Dendritic cell treated with granulocyte-macrophage colony-stimulating factor and Interleukin-4, amounts not matched to agents 40 ng/mL and 50 ng/mL, for 4 days (primary cell): ENCODE results near the gene ZNF513.
A peak's percentile ranks its signal among the peaks of the same experiment; 100 is the strongest.

Experiments
- H3K27ac Mint-ChIP-seq: one replicate; pipeline ENCODE4 v1.8.0; 2022; ENCODE audit warnings: mild to moderate bottlenecking, mixed read lengths
- H3K27me3 Mint-ChIP-seq: one replicate; pipeline ENCODE4 v1.8.0; 2022; ENCODE audit warnings: mild to moderate bottlenecking, mixed read lengths
- H3K36me3 Mint-ChIP-seq: one replicate; pipeline ENCODE4 v1.8.0; 2022; ENCODE audit warnings: low read depth, mixed read lengths
- H3K4me1 Mint-ChIP-seq: one replicate; pipeline ENCODE4 v1.8.0; 2022; ENCODE audit warnings: low read depth, mixed read lengths
- H3K4me3 Mint-ChIP-seq: one replicate; pipeline ENCODE4 v1.8.0; 2022; ENCODE audit warnings: mild to moderate bottlenecking, moderate library complexity, mixed read lengths
- H3K9me3 Mint-ChIP-seq: one replicate; pipeline ENCODE4 v1.8.0; 2022; ENCODE audit warnings: mixed read lengths
- intact Hi-C: fragments of 100-400 bp; cut with micrococcal nuclease; formaldehyde crosslinking; loops from one replicate; pipeline ENCODE4 v1.15.0; 2022

ZNF513 gene

GRCh38 chr2:27408601-27409320 is 28.2 kb upstream of the ZNF513 start:
- H3K27ac Mint-ChIP-seq, result peak overlapping the region; percentile 94
- peaks cover 3% of the 10 kb centered on the region for H3K27me3 Mint-ChIP-seq
- peaks cover 40% of the 10 kb centered on the region for H3K4me1 Mint-ChIP-seq
- peaks cover 51% of the 10 kb centered on the region for H3K36me3 Mint-ChIP-seq
- H3K9me3 Mint-ChIP-seq, result no peaks in the 10 kb centered on the region
- intact Hi-C loops, result loop anchor here (1.0 to 10.0 kb wide), 5 partner anchors 20 to 176 kb away; partner anchors contain the start of genes EIF2B4, IFT172, NRBP1 and SNX17
- peak overlapping the region; percentile 96 for H3K4me3 Mint-ChIP-seq

GRCh38 chr2:27407798-27408491 is 27.4 kb upstream of the ZNF513 start:
- Mint-ChIP-seq H3K27ac (peak overlapping the region; percentile 94), H3K4me1 (peaks cover 40% of the 10 kb centered on the region)

GRCh38 chr2:27400348-27401135 is 20.0 kb upstream of the ZNF513 start:
- Mint-ChIP-seq H3K27me3 (no peaks in the 10 kb centered on the region), H3K4me1 (no peaks in the 10 kb centered on the region), H3K36me3 (peaks cover 45% of the 10 kb centered on the region), H3K4me3 (no peak overlapping the region), H3K27ac (no peak overlapping the region), H3K9me3 (no peaks in the 10 kb centered on the region)
- intact Hi-C loops, result loop anchor here (10.0 kb wide), 1 partner anchor 184 kb away; the partner anchor contains the start of gene ZNF512

More at GRCh38 chr2:27407798-27408491, 27.4 kb upstream of the ZNF513 start:
- Mint-ChIP-seq H3K4me3 (peak overlapping the region; percentile 96), H3K36me3 (peaks cover 51% of the 10 kb centered on the region), H3K9me3 (no peaks in the 10 kb centered on the region), H3K27me3 (peaks cover 3% of the 10 kb centered on the region)
- intact Hi-C loops, result loop anchor here (5.0 to 10.0 kb wide), 2 partner anchors 36 to 177 kb away; partner anchors contain the start of genes EIF2B4, SNX17 and ZNF512

GRCh38 chr2:27398962-27399361 is 18.4 kb upstream of the ZNF513 start:
- Mint-ChIP-seq H3K4me1 (no peaks in the 10 kb centered on the region), H3K27me3 (no peaks in the 10 kb centered on the region), H3K36me3 (peaks cover 32% of the 10 kb centered on the region), H3K27ac (peak overlapping the region; percentile 3), H3K9me3 (no peaks in the 10 kb centered on the region), H3K4me3 (no peak overlapping the region)
- intact Hi-C loops, result no loop called here

GRCh38 chr2:27393225-27393624 is 12.7 kb upstream of the ZNF513 start:
- H3K4me1 Mint-ChIP-seq, result no peaks in the 10 kb centered on the region
- intact Hi-C loops, result no loop called here
- peaks cover 41% of the 10 kb centered on the region for H3K36me3 Mint-ChIP-seq
- H3K27ac Mint-ChIP-seq, result no peak overlapping the region
- no peak overlapping the region for H3K4me3 Mint-ChIP-seq
- no peaks in the 10 kb centered on the region for H3K27me3 Mint-ChIP-seq
- H3K9me3 Mint-ChIP-seq, result no peaks in the 10 kb centered on the region

- Mint-ChIP-seq H3K4me3 (no peak overlapping the region), H3K36me3 (peaks cover 54% of the 10 kb centered on the region), H3K27me3 (no peaks in the 10 kb centered on the region), H3K4me1 (peaks cover under 1% of the 10 kb centered on the region), H3K9me3 (no peaks in the 10 kb centered on the region), H3K27ac (no peak overlapping the region)
- intact Hi-C loops, result no loop called here
These were observed 10.5 kb upstream of the ZNF513 start for GRCh38 chr2:27390822-27391679.

- peaks cover 91% of the 10 kb centered on the region for H3K36me3 Mint-ChIP-seq
These were observed 1.1 kb upstream of the ZNF513 start for GRCh38 chr2:27381577-27382181.

GRCh38 chr2:27379836-27380625 is 503 bp downstream of the ZNF513 start:
- H3K4me3 Mint-ChIP-seq, result peak overlapping the region; percentile 90
- H3K27ac Mint-ChIP-seq, result peak overlapping the region; percentile 97
- H3K36me3 Mint-ChIP-seq, result peaks cover 91% of the 10 kb centered on the region
- no peaks in the 10 kb centered on the region for H3K27me3 Mint-ChIP-seq
- intact Hi-C loops, result loop anchor here (1.0 kb wide), 2 partner anchors 9 to 29 kb away; partner anchors contain the start of gene PPM1G
- H3K4me1 Mint-ChIP-seq, result peaks cover 78% of the 10 kb centered on the region
- no peaks in the 10 kb centered on the region for H3K9me3 Mint-ChIP-seq

More at GRCh38 chr2:27381577-27382181, 1.1 kb upstream of the ZNF513 start:
- H3K4me1 Mint-ChIP-seq, result peaks cover 81% of the 10 kb centered on the region
- no peaks in the 10 kb centered on the region for H3K27me3 Mint-ChIP-seq
- peak overlapping the region; percentile 27 for H3K4me3 Mint-ChIP-seq
- peak overlapping the region; percentile 97 for H3K27ac Mint-ChIP-seq
- no peaks in the 10 kb centered on the region for H3K9me3 Mint-ChIP-seq
- intact Hi-C loops, result no loop called here

- peak overlapping the region; percentile 97 for H3K27ac Mint-ChIP-seq
- intact Hi-C loops, result no loop called here
- peaks cover 78% of the 10 kb centered on the region for H3K4me1 Mint-ChIP-seq
- no peaks in the 10 kb centered on the region for H3K9me3 Mint-ChIP-seq
- no peaks in the 10 kb centered on the region for H3K27me3 Mint-ChIP-seq
- H3K4me3 Mint-ChIP-seq, result peak overlapping the region; percentile 90
- peaks cover 91% of the 10 kb centered on the region for H3K36me3 Mint-ChIP-seq
These were observed 1.1 kb downstream of the ZNF513 start for GRCh38 chr2:27379383-27379835.

- Mint-ChIP-seq H3K27me3 (no peaks in the 10 kb centered on the region), H3K4me1 (peaks cover 78% of the 10 kb centered on the region), H3K9me3 (no peaks in the 10 kb centered on the region), H3K27ac (peak overlapping the region; percentile 97), H3K36me3 (peaks cover 91% of the 10 kb centered on the region), H3K4me3 (peak overlapping the region; percentile 90)
- intact Hi-C loops, result no loop called here
These were observed 1.7 kb downstream of the ZNF513 start for GRCh38 chr2:27378809-27379290.

- no peak overlapping the region for H3K4me3 Mint-ChIP-seq
- H3K4me1 Mint-ChIP-seq, result peaks cover 78% of the 10 kb centered on the region
- peaks cover 91% of the 10 kb centered on the region for H3K36me3 Mint-ChIP-seq
- H3K27ac Mint-ChIP-seq, result peak overlapping the region; percentile 97
- intact Hi-C loops, result no loop called here
- H3K27me3 Mint-ChIP-seq, result no peaks in the 10 kb centered on the region
- no peaks in the 10 kb centered on the region for H3K9me3 Mint-ChIP-seq
These were observed 2.3 kb downstream of the ZNF513 start for GRCh38 chr2:27378096-27378808.
